Pancreas (tissue), 10 donors: ENCODE results near the gene ZNF334. TPM values are rescaled to one million over a fixed set of nuclear protein-coding genes. Genes with fewer than 3 reads are reported as not detected.

Experiments
- ATAC-seq, 4 donors: fragments of 200-7000 bp; cut with Tn5 transposase; one replicate each; pipeline versions ENCODE4 v1.8.0 to v1.9.1; 2020; ENCODE audit warnings: mild to moderate bottlenecking in 4 of 4, moderate library complexity in 4 of 4
- DNase-seq, 6 donors: peaks; one replicate each; pipeline ENCODE4 v3.0.0-alpha.2; 2020
- FAIRE-seq: peaks from 2 replicates; lab custom pipeline; 2012; peaks lifted over from hg19 to GRCh38; lab: Jason Lieb, UNC
- H3K27ac ChIP-seq, 4 donors: fragments of 200-600 bp; sonication (generic); 1 replicate in 3 of 4; 2 replicates in 1 of 4; pipeline versions ENCODE4 v1.5.0 to v1.8.0; 2020
- H3K27me3 ChIP-seq, 4 donors: fragments of 200-600 bp; one replicate each; pipeline ENCODE4 v1.8.0; 2021
- H3K36me3 ChIP-seq, 3 donors: fragments of 200-600 bp; sonication (generic) in 1 of 3; one replicate each; pipeline versions ENCODE4 v1.5.0 to v1.8.0; 2020 to 2021
- H3K4me1 ChIP-seq, 3 donors: fragments of 200-600 bp; one replicate each; pipeline ENCODE4 v1.8.0; 2021
- H3K4me3 ChIP-seq, 4 donors: fragments of 200-600 bp; sonication (generic) in 2 of 4; one replicate each; pipeline versions ENCODE4 v1.5.0 to v1.8.0; 2020 to 2021
- H3K9me3 ChIP-seq, 4 donors: fragments of 200-600 bp; one replicate each; pipeline ENCODE4 v1.8.0; 2021
- CTCF ChIP-seq, 4 donors: fragments of 200-600 bp; sonication (generic) in 3 of 4; IDR thresholded peaks; one replicate each; pipeline versions ENCODE4 v1.5.0 to v1.8.0; 2021; ENCODE audit warnings: antibody characterized with exemption in 4 of 4
- WGBS, 2 donors: extraction: QIAGEN DNeasy Blood & Tissue Kit; methylation state at CpG; one replicate each; pipeline ENCODE4 v1.1.7; 2013; 5-methylcytosine and 5-hydroxymethylcytosine counted together
- intact Hi-C, 3 donors: fragments of 100-400 bp; cut with DNase I; formaldehyde crosslinking; loops; one replicate each; pipeline versions ENCODE4 v1.11.1 to v1.14.2; 2022
- polyA plus RNA-seq, 2 donors: library from polyadenylated mRNA; stranded (reverse); fragments of 200-250 nt; gene quantifications; one replicate each; pipeline ENCODE4 v1.2.3, GENCODE V29; 2013
- total RNA-seq, 6 donors: library from RNA; stranded (reverse); fragmentation: NEBNext Ultra II Directional in 4 of 6; extraction: Animal tissue kit (Norgen Biotek cat#: 25700) in 4 of 6; gene quantifications; one replicate each; pipeline versions ENCODE4 v1.2.1 to v1.2.4, GENCODE V29; 2021 to 2023
- donor health status: healthy with polysubstance abuse.
- donor health status: DM: no; HTN: no; CAD: no; lungs with moderate emphysema.
- donor health status: DM: no; HTN: no; CAD: no.
- donor health status: control.
- donor health status: control.
- donor health status: Bipolar disorder and iron deficiency.
- donor health status: DM: yes; HTN: yes; CAD: no.
- donor health status: DM: no; HTN: no; CAD: no.
- donor health status: DM: no; HTN: no; CAD: no.
- donor health status: DM: yes; HTN: yes; CAD: no.

ZNF334 gene
- total and polyA plus RNA-seq, 8 donors, result 2.6 to 11.6 (median 4.3) TPM

GRCh38 chr20:46483879-46484278 is 29.5 kb downstream of the ZNF334 start:
- Histone ChIP-seq H3K27ac (no peak overlapping the region), H3K27me3 (no peaks in the 10 kb centered on the region), H3K4me1 (no peaks in the 10 kb centered on the region), H3K9me3 (no peaks in the 10 kb centered on the region), H3K36me3 (no peaks in the 10 kb centered on the region), H3K4me3 (no peak overlapping the region)
- no peak for TF ChIP-seq CTCF (IDR thresholded peaks at IDR 0.05)
- no peak for ATAC-seq
- no peak for FAIRE-seq
- no peak for DNase-seq
- intact Hi-C loops, result no loop called here
- 74 to 78% methylated on average over 2 of the region's 2 CpGs for WGBS, 2 donors

GRCh38 chr20:46482864-46483263 is 30.5 kb downstream of the ZNF334 start:
- Histone ChIP-seq H3K36me3 (no peaks in the 10 kb centered on the region), H3K9me3 (no peaks in the 10 kb centered on the region), H3K27me3 (no peaks in the 10 kb centered on the region), H3K4me3 (no peak overlapping the region), H3K27ac (no peak overlapping the region), H3K4me1 (no peaks in the 10 kb centered on the region)
- DNase-seq (no peak), ATAC-seq (no peak), FAIRE-seq (no peak)
- WGBS, 2 donors, result 73 to 79% methylated on average over 2 of the region's 2 CpGs
- intact Hi-C loops, result no loop called here
- no peak for TF ChIP-seq CTCF (IDR thresholded peaks at IDR 0.05)

GRCh38 chr20:46477640-46478039 is 35.7 kb downstream of the ZNF334 start:
- WGBS, 2 donors, result 68 to 79% methylated on average over 1 of the region's 1 CpG
- intact Hi-C loops, result no loop called here

GRCh38 chr20:46477225-46477624 is 36.1 kb downstream of the ZNF334 start:
- Histone ChIP-seq H3K27ac (no peak overlapping the region), H3K4me1 (no peaks in the 10 kb centered on the region), H3K9me3 (no peaks in the 10 kb centered on the region), H3K27me3 (no peaks in the 10 kb centered on the region), H3K36me3 (no peaks in the 10 kb centered on the region), H3K4me3 (no peak overlapping the region)
- ATAC-seq (no peak), FAIRE-seq (no peak), DNase-seq (no peak)
- no peak for TF ChIP-seq CTCF (IDR thresholded peaks at IDR 0.05)
- intact Hi-C loops, result no loop called here
- WGBS, 2 donors, result 75 to 83% methylated on average over 2 of the region's 2 CpGs

More at GRCh38 chr20:46477640-46478039, 35.7 kb downstream of the ZNF334 start:
- Histone ChIP-seq H3K27ac (no peak overlapping the region), H3K36me3 (no peaks in the 10 kb centered on the region), H3K27me3 (no peaks in the 10 kb centered on the region), H3K4me3 (no peak overlapping the region), H3K9me3 (no peaks in the 10 kb centered on the region), H3K4me1 (no peaks in the 10 kb centered on the region)
- TF ChIP-seq CTCF (IDR thresholded peaks at IDR 0.05), result no peak
- DNase-seq (no peak), FAIRE-seq (no peak), ATAC-seq (no peak)

- H3K27me3 ChIP-seq, result no peaks in the 10 kb centered on the region
- TF ChIP-seq CTCF (IDR thresholded peaks at IDR 0.05), result no peak
- no peak overlapping the region for H3K27ac ChIP-seq
- H3K9me3 ChIP-seq, result no peaks in the 10 kb centered on the region
- H3K36me3 ChIP-seq, result no peaks in the 10 kb centered on the region
- DNase-seq, result no peak
- no peaks in the 10 kb centered on the region for H3K4me1 ChIP-seq
- no peak overlapping the region for H3K4me3 ChIP-seq
- no peak for FAIRE-seq
- no peak for ATAC-seq
- intact Hi-C loops, result no loop called here
- 76 to 91% methylated on average over 8 of the region's 8 CpGs for WGBS, 2 donors
These were observed 44.9 kb downstream of the ZNF334 start for GRCh38 chr20:46468508-46468907.
